Measurements from ENCODE around the gene JMJD1C.
A peak's percentile ranks its signal among the peaks of the same experiment; 100 is the strongest.

Gene JMJD1C

GRCh38 chr10:63281967-63282366 is 183.8 kb downstream of the JMJD1C start:
- no peak for DNase-seq

- DNase-seq, result no peak
Observed at GRCh38 chr10:63280386-63280785, 185.4 kb downstream of the JMJD1C start.

GRCh38 chr10:63275094-63275493 is 190.7 kb downstream of the JMJD1C start:
- no peak for DNase-seq

GRCh38 chr10:63273577-63273976 is 192.2 kb downstream of the JMJD1C start:
- DNase-seq, result peak; percentile 75

DNA sequence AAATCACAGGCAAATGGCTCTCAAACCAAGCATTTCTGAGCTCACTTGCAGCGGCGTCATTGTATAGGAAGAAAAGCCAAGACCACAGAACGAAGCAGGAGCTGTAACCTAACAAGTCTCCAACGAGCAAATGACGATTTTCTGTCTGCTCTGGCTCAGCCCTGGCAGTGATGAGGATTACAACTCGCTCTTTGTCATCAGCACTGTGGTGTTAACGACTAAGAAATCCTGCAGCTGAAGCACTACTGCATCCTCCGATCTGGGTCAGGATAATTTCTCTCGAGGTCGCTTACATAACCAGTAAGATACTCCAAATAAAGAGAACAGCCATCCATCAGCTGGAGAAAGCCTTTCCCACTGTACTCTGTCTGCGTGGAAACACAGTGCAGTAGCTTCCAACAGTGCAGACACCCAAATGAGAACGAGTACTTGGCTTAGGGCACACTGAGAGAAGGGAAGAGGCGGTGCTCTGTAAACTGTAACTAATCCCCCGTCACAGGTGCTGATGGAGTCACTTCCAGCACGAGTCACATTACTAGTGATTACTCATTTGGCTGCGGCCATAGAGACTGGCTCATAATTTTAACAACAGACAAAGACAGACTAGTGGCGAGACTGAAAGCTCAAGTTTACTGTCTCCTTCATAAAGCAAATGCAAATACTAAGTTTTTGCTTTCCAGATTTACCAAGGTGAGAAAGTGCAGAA is 196.8 kb downstream of the JMJD1C start:
- peak; percentile 88 for DNase-seq

DNA sequence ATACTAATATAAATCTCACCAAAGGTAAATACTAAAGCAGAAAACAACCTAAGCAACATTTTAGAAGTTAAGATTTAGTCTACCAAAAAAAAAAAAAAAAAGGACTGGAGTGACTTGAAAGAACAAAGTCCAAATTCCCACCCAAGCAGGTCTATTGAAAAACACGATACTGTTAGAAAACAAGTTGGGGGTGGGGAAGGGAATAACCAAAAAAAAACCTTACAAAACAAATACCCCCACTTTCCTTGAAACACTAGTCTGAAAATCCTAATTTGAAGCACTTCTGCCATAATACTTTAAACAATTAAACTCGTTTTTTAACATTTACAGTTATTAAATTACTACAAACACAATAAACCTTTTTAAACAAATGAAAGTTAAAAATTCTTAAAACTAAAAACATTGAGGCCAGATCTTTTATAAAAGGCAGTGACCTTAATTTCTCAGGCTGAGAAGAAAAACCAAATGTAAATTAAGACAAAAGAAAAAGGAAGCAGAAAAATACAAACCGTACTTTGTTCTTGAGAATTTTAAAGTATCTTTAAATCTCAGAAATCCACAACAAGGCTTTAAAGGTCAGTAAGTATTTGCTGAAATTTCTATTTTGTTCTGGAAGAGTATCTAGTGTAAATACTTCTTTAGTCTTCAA is 197.5 kb downstream of the JMJD1C start:
- no peak for DNase-seq

DNA sequence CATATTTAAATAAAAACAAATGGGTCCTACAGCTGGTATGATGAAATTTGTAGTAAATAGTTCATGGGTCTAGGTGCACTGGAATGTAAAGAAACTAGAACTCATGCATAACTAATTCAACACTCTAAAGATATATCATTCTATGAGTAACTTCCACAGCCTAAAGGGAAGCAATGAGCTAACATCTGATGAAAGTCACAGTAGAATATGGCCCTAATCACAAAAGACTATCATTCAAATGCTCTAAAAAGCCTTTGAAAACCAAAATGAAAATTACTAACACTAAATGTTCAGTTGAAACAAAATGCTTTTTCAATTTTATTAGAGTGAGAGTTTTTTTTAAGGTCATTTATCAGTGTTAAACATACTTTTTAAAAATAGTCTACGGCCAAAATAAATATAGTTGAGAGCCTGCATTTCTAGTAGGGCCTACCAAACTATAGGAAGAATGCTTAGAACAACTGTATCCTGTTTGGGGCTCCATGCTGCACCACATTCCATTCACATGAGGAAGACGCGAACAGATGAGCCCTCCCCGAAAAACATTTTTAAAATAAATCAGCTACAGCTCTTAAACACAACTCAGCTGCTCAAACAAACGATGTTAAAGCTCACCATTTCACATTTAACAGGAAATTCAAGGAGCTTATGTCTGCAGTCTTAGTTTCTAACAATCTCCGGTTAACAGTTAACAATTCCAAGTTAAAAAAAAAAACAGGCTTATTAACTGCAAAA is 198.2 kb downstream of the JMJD1C start:
- DNase-seq, result peak; percentile 51

DNA sequence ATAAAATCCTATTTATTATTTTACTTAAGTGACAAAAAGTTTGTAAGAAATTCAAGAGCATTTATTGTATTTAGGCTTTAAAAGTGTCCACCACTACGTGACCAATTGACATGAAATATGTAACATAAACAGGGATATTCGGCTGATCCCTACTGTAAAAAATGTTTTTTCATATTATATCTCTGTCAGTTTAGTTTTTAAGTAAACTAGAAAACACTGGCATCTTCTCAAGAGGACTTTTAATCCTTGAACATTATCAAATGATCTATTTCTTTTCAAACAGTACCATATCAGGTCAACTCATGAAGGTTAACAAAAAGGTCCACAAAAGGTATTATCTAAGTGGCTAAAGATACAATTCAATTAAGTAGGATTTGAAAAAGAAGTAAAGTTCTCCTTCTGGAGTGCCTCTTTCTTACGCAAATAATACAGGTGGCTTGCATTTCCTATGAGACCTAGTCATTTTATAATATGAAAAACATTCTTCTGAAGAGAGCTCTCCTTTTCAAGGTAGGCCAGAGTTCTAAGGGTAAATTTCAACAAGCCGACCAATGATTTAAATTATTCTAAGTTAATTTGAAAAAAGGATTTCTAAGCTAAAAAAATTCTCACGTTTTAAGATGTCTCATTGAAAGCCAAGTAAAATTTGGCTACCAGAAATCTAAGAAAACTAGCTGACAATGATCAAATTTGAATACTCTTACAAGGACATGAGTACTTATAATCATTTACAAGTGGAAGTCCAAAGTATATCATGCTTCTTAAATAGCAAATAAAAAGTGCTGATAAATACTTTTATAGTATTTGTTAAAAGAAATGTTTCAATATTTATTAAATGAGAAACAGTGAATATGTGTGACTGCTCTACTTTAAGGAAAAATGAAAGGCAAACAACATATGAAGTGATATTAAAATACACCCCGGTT is 199.1 kb downstream of the JMJD1C start:
- no peak for DNase-seq

GRCh38 chr10:63265683-63266235 is 200.0 kb downstream of the JMJD1C start:
- no peak for DNase-seq

- DNase-seq, result peak; percentile 38
Observed at GRCh38 chr10:63265222-63265617, 200.6 kb downstream of the JMJD1C start.

DNA sequence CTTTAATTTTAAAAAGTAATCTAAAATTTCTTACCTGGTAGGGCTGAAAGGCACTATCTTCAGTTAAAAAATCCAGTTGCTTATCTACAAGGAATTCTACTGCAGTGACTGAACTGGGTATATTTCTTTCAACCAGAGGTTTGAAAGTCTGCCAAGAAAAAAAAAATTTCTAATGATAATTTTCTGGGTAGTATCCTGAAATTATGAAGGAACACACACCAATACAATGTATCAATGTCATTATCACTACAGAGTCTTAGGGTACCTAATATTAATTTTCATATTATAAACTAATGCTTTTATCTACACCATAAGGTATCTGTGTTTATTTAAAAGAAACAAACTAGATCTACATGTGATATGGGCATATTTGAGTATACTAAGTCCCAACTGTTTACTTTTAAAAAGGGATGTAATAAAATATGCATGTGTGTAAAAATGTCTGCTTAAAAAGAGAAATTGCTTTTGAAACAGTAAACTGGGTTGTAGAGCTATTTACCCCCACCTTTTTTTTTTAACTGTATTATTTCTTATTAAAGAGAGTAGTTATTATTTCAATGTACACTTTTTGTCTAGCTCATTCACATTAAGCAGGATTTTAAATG is 201.1 kb downstream of the JMJD1C start:
- no peak for DNase-seq

GRCh38 chr10:63262430-63263073 is 203.2 kb downstream of the JMJD1C start:
- DNase-seq, result no peak

DNA sequence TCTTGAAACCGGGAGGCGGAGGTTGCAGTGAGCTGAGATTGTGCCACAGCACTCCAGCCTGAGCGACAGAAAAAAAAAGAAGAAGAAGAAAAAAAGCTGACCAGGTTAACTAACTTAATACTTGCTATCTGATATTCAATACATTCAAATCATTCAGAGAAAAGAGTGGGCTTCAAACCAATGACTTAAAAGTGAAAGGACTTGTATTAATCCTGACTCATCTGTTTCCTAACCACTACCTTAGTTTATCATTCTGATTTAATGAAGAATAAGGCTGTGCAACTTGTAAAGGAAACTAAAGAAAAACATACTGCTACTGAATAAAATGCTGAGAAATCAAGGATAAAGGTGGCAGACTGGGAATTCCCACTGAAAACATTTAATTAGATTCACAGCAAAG is 204.3 kb downstream of the JMJD1C start:
- DNase-seq, result no peak

- peak; percentile 83 for DNase-seq
Observed at GRCh38 chr10:63260860-63261251, 204.9 kb downstream of the JMJD1C start.

DNA sequence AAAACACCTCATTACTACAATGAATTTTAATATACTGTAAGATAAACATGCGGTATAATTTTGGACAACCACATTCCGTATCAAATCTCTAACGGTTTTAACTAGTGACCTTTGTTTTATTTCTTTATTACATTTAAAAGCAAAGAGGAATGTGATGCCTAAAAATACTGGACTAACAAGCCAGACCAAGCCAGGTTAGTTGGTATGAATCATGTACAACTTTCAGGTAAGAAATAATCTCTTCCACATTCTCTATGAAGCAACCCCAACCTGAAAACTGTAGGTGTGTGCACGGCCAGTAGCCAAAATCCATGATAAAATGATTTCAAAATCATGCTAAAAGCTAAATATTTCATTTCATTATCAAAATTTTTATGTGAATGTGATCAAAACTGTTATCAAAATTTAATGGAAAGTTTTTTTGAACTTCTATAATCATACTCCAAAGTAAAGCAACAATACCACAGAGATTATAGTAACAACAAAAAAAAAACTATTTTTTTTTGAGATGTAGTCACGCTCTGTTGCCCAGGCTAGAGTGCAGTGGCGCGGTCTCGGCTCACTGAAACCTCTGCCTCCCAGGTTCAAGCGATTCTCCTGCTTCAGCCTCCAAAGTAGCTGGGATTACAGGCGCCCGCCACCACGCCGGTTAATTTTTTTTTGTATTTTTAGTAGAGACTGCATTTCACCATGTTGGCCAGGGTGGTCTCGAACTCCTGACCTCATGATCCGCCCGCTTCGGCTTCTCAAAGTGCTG is 205.5 kb downstream of the JMJD1C start:
- no peak for DNase-seq

DNA sequence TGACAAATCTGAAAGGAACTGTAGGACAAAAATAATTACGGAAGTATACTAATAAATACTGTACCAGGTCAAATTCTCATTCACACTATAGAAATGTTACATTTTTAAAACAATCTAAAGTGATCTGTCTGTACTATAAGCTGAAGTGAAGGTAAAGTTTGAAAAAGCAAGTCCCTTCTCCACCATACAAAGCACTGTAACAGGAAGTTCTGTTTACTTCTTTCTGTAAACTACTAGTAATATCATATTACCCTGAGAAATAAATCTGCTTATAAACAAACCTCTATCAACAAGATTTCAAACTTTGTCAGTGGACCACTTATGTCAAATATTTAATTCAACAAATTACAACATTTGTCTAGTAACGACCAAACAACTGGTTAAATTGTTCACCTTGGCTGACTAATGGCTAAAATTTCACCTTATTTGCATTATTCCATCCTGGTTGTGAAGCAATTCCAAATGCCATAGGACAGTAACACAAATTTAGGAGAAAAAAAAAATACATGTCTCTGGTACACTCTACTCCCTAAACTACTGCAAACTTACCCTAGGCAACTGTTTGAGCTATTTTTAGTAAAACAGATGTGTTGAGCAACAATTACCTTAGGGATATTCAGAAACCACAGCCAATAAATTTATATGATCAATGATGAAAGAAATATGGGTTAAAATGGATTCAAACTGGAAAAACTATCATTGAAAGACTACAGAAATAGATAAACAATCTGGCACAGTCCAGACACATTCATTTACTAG is 206.7 kb downstream of the JMJD1C start:
- no peak for DNase-seq

DNA sequence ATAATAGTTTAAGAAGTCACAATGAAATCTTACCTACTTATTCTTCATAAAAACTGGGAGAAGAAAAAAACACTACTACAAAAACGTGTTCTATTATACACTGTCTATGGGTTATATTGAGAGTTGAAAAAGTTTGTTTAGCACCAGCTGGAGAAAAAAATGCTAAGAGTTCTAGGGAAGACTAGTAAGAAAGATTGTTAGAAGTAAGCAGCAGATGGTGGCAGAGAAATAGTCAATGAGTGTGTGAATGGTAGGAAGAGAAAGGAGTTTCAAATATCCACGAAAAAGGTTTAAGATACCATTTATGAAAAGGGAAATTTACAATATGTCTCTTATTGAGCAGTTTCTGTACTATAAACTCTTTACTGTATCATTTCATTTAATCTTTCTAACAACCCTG is 208.0 kb downstream of the JMJD1C start:
- no peak for DNase-seq

DNA sequence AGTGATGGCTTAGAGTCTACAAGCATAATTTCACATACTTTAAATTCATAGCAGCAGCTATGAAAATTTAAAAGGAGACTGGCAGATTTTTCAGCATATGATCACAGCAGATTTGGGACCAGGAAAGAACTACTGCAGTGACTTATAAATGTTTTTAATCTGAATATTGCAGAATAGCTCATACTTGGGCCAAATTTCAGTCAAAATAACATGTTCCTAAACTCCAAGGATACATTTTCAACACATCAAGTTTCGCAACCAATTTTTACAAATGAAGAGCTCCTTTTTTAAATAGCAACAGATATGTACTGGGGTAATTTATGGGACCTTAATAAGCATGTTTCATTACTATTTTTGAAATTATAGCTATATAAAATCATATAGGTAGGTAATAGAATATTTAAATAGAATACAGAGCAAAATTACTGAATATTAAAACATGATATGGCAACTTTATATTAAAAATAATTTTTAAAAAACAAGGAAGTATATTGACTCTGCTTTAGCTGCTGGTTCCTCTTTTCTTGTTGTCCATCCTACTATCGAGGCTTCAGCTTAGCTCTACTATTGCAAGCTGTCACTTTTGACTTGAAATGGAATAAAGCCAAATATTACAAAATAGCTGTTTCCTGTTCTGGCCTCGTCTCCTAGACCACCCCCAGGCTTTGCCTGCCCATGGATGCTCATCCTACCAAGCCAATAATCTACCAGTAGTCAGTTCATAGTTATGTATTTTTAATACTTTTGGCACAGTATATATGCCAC is 209.6 kb downstream of the JMJD1C start:
- DNase-seq, result peak; percentile 82

- DNase-seq, result no peak
Observed at GRCh38 chr10:63255316-63255715, 210.5 kb downstream of the JMJD1C start.
